Measurements from ENCODE around the gene MAP7D1.
"Not testable (repeated sequence)": the region's sequence is repeated elsewhere in the genome, so short reads cannot be mapped to it uniquely, and the experiment has no call there.

The MAP7D1 gene

GRCh38 chr1:36225283-36225899 is 69.4 kb downstream of the MAP7D1 start:
- DNase-seq: no peak

GRCh38 chr1:36230279-36230678 is 74.3 kb downstream of the MAP7D1 start:
- DNase-seq: not testable (repeated sequence)
